Measurements from ENCODE around the gene HTT.

- TF ChIP-seq CTCF (IDR thresholded peaks at IDR 0.05; ENCODE audit: poor library complexity, severe bottlenecking) (no peak), POLR2AphosphoS5 (IDR thresholded peaks at IDR 0.05) (no peak), SMC3 (conservative IDR thresholded peaks at IDR 0.05; ENCODE audit: poor library complexity) (no peak), RAD21 (conservative IDR thresholded peaks at IDR 0.05) (no peak), REST (IDR thresholded peaks at IDR 0.05; ENCODE audit: borderline replicate concordance) (no peak), TAF1 (IDR thresholded peaks at IDR 0.05; ENCODE audit: low read depth) (no peak), EP300 (conservative IDR thresholded peaks at IDR 0.05; ENCODE audit: poor library complexity, severe bottlenecking) (no peak), EZH2 (IDR thresholded peaks at IDR 0.05; ENCODE audit: borderline replicate concordance, insufficient read depth, low read length, poor library complexity, severe bottlenecking) (no peak)
These were observed 36.5 kb upstream of the HTT start for GRCh38 chr4:3037957-3038461.
